ENCODE measurements around the gene RBL2. TPM values are rescaled to one million over a fixed set of nuclear protein-coding genes. Genes with fewer than 3 reads are reported as not detected.
"Not testable (repeated sequence)": the region's sequence is repeated elsewhere in the genome, so short reads cannot be mapped to it uniquely, and the experiment has no call there.

RBL2 gene
- total and polyA plus RNA-seq, 2 donors (not counting 3 experiments of a cell fraction or from before 2014, with no cell fraction given) = 22.5 to 30.7 TPM

- Histone ChIP-seq H3K36me3 (ENCODE audit: control insufficient read depth in 2 of 2, extremely low read depth in 1 of 2, insufficient read depth in 2 of 2, low read length in 2 of 2) (no peaks in the 10 kb centered on the region), H3K4me3 (replicated peaks in 1 of 3; ENCODE audit: insufficient read depth in 1 of 3, low read depth in 1 of 3, low read length in 3 of 3) (no peak overlapping the region), H3K79me2 (ENCODE audit: control insufficient read depth, insufficient read depth, low read length) (no peaks in the 10 kb centered on the region), H3K27ac (ENCODE audit: insufficient read depth, low read depth, low read length) (no peak overlapping the region), H3K27me3 (ENCODE audit: control insufficient read depth in 2 of 2, insufficient read depth in 2 of 2, low read length in 2 of 2) (no peaks in the 10 kb centered on the region), H2AFZ (ENCODE audit: low read depth, low read length) (no peak overlapping the region), H3K4me1 (ENCODE audit: control insufficient read depth, extremely low read depth, insufficient read depth, low read length) (no peaks in the 10 kb centered on the region), H3K9me3 (replicated peaks; ENCODE audit: control insufficient read depth, insufficient read depth, low read length) (no peaks in the 10 kb centered on the region), H3K9ac (replicated peaks; ENCODE audit: extremely low read depth, insufficient read depth, low read length) (no peak overlapping the region), H3K4me2 (ENCODE audit: insufficient read depth, low read length) (no peak overlapping the region), H4K20me1 (replicated peaks; ENCODE audit: control insufficient read depth, extremely low read depth, insufficient read depth, low read length) (no peaks in the 10 kb centered on the region), H3K9me1 (replicated peaks; ENCODE audit: control insufficient read depth, extremely low read depth, insufficient read depth, low read length) (no peaks in the 10 kb centered on the region)
- dilution Hi-C loops (cut with MboI; ENCODE audit: extremely low pct_ligation_motif_present, low sequenced_read_pairs) = no loop called here
- TF ChIP-seq EZH2 (IDR thresholded peaks at IDR 0.05; ENCODE audit: borderline replicate concordance, low read depth, low read length, severe bottlenecking) = no peak
- no peak for TF ChIP-seq POLR2A (IDR thresholded peaks at IDR 0.05; ENCODE audit: low read depth, low read length)
- no peak for TF ChIP-seq MYC (IDR thresholded peaks at IDR 0.05; ENCODE audit: low read depth, low read length)
- TF ChIP-seq POLR2AphosphoS5 (IDR thresholded peaks at IDR 0.05; ENCODE audit: insufficient read depth, low read depth, low read length) = no peak
- no peak for TF ChIP-seq JUN (IDR thresholded peaks at IDR 0.05; ENCODE audit: borderline replicate concordance, insufficient read depth, insufficient read length, low read depth)
- TF ChIP-seq CTCF (IDR thresholded peaks at IDR 0.05; ENCODE audit: extremely low read depth in 1 of 2, insufficient read depth in 1 of 2, low read depth in 1 of 2, low read length in 2 of 2) = no peak
- no peak for TF ChIP-seq GATA2 (IDR thresholded peaks at IDR 0.05; ENCODE audit: insufficient read depth, insufficient read length, low read depth, low read length)
- TF ChIP-seq, protein P1, sequence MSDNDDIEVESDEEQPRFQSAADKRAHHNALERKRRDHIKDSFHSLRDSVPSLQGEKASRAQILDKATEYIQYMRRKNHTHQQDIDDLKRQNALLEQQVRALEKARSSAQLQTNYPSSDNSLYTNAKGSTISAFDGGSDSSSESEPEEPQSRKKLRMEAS (IDR thresholded peaks at IDR 0.05; ENCODE audit: insufficient read depth, insufficient read length) = no peak
- no peak for DNase-seq (ENCODE audit: low read depth, low spot score)
- no peak for FAIRE-seq
- intact Hi-C loops (cut with micrococcal nuclease) = no loop called here
- ChIA-PET CTCF (no interaction called here), POLR2A (no interaction called here)
- BruUV-seq (replicated peaks) = no TSS peak
Measured at GRCh38 chr16:53417976-53418375, 16.3 kb upstream of the RBL2 start.

- FAIRE-seq; intact Hi-C loops (cut with micrococcal nuclease); H3K9me1 ChIP-seq (replicated peaks; ENCODE audit: control insufficient read depth, extremely low read depth, insufficient read depth, low read length); H3K4me1 ChIP-seq (ENCODE audit: control insufficient read depth, extremely low read depth, insufficient read depth, low read length); H2AFZ ChIP-seq (ENCODE audit: low read depth, low read length); H3K79me2 ChIP-seq (ENCODE audit: control insufficient read depth, insufficient read depth, low read length); H3K4me2 ChIP-seq (ENCODE audit: insufficient read depth, low read length); BruUV-seq (replicated peaks); H3K27ac ChIP-seq (ENCODE audit: insufficient read depth, low read depth, low read length); H3K36me3 ChIP-seq (ENCODE audit: control insufficient read depth in 2 of 2, extremely low read depth in 1 of 2, insufficient read depth in 2 of 2, low read length in 2 of 2); CTCF ChIA-PET; dilution Hi-C loops (cut with MboI; ENCODE audit: extremely low pct_ligation_motif_present, low sequenced_read_pairs); H3K27me3 ChIP-seq (ENCODE audit: control insufficient read depth in 2 of 2, insufficient read depth in 2 of 2, low read length in 2 of 2); DNase-seq (ENCODE audit: low read depth, low spot score); H3K9ac ChIP-seq (replicated peaks; ENCODE audit: extremely low read depth, insufficient read depth, low read length); H3K4me3 ChIP-seq (replicated peaks in 1 of 3; ENCODE audit: insufficient read depth in 1 of 3, low read depth in 1 of 3, low read length in 3 of 3); POLR2A ChIA-PET; H4K20me1 ChIP-seq (replicated peaks; ENCODE audit: control insufficient read depth, extremely low read depth, insufficient read depth, low read length); H3K9me3 ChIP-seq (replicated peaks; ENCODE audit: control insufficient read depth, insufficient read depth, low read length): not testable (repeated sequence)
Measured at GRCh38 chr16:53419383-53419709, 14.9 kb upstream of the RBL2 start.

All from endothelial cell of umbilical vein (primary cell).